ENCODE measurements around the gene MAPKAP1.
"Not testable (repeated sequence)": the region's sequence is repeated elsewhere in the genome, so short reads cannot be mapped to it uniquely, and the experiment has no call there.

Gene MAPKAP1

DNA sequence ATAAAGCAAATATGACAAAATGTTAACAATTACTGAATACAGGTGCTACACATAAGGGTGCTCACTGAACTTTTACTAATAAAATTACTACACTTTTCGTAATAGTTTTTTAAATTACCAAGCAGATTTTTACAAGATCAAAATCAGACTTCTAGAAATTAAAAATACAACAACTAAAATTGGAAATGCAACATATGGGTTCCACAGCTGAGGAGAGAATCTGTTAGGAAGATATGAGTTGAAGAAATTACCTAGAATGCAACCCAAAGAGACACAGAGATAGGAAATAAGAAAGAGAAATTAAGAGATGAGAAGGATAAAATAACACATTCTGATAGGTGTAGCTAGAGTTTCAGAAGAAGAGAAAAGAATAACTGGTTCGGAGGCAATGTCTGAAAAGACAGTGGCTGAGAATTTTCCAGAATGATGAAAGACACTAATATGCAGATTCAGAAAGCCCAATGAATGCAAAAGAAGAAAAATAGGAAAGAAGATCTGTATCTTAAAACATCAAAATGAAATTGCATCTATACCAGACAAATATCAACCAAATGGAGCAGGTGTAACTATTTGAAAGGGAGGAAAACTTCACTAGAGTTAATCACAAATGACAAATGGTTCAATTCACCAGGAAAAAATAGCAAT is 95.8 kb downstream of the MAPKAP1 start:
- in situ Hi-C loops (cut with MboI; ENCODE audit: low sequenced_read_pairs), result no loop called here

DNA sequence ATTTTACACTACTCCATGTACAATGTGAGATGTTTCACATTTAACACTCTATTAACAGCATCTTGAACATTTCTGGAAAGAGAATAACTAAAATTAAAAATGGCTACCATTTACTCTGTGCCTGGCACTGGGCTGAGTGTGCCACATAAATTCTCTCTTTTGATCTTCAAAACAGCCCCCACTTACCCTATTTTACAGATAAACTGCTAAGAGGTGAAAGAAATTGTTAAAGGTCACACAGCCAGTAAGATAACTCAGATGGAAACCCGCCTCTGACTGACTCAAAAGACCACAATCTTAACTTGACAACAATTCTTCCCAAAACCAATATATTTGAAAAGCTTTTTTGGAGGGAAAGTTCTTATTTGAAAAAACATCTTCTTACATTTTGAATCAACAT is 97.3 kb downstream of the MAPKAP1 start:
- in situ Hi-C loops (cut with MboI; ENCODE audit: low sequenced_read_pairs), result no loop called here

DNA sequence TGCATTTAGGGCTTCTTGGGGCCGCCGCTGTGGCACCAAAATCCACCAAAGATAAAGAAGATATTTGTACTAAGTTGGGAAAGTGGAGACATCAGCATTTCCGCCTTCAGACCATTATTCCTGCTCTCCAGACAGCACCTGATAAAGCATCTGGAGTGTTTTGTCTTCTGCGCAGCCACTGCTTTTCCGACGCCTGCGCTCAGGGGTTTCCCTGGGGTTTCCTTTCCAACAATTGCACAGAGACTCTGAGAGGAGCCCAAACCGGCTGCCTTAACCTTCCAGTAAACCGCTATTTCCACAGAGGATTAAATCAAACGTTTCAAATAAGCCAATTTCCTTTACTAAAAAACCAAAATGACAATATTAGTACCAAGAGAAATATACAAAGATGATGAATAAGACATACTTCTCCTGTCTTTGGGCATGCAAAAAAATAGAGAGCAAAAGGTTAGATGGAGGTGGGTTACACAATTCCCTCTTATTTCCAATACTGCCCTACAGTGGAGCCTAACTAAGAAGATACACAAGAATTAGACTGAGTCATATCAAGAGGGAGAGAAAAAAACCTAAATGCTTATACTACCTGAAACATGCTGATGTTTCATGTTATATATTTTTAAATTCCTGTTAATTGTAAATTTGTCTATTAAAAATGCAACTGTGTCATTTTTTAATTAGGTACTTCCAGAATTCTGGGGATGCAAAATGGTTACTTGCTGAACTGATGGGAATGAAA is 98.4 kb downstream of the MAPKAP1 start:
- in situ Hi-C loops (cut with MboI; ENCODE audit: low sequenced_read_pairs), result no loop called here

DNA sequence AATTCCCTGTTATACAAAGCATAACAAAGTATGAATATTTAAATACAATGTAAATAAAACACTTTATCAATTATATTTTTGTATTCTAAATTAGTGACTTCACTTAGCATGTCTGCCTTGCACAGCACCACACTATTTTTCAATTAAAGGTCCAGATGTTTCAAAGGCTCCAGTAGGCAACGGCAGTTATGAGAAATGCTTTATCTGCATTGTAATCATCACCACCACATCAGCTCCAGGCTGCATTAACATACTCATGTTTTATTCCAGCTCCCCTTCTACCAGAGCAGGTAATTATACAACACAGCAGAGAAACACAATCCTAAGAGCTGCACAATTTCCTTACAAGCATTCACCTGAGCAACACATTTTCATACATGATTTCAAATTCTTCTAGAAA is 102.8 kb downstream of the MAPKAP1 start:
- in situ Hi-C loops (cut with MboI; ENCODE audit: low sequenced_read_pairs), result no loop called here

DNA sequence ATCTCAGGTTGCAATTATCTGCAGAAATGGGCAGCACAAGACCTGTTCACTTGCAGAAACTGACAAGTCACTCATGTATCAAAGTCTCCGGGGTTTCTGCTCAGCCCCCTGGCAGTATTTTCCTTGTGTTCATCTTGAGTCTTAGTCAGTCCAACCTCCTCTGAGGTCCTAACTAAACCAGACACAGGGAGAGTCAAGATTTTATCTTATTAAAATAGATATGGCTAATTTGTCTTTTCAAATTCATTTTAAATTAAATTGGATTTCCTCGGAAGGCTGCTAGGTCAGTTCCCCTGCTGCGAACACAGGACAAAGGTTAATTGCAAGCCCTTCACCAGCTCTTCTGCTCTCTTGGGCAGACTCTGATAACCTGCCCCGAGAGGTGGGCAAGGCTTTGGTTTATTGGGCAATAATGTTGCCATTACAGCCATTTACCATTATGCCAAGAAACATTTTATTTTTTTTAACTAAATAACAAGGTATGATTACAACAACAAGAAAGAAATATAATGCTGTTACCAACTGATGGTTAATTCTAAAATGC is 103.5 kb downstream of the MAPKAP1 start:
- in situ Hi-C loops (cut with MboI; ENCODE audit: low sequenced_read_pairs), result no loop called here

DNA sequence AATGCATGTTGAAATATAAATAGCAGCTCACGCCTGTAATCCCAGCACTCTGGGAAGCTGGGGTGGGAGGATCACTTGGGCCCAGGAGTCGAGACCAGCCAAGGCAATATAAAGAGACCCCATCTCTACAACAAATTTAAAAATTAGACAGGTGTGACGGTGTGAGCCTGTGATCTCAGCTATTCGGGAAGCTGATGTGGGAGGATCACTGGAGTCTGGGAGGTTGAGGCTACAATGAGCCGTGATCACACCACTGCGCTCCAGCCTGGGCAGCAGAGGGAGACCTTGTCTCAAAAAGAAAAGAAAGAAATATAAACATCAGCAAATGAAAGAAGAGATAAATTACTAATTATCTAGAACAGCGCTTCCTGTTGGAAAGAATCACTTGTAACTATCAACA is 105.0 kb downstream of the MAPKAP1 start:
- in situ Hi-C loops (cut with MboI; ENCODE audit: low sequenced_read_pairs), result no loop called here

DNA sequence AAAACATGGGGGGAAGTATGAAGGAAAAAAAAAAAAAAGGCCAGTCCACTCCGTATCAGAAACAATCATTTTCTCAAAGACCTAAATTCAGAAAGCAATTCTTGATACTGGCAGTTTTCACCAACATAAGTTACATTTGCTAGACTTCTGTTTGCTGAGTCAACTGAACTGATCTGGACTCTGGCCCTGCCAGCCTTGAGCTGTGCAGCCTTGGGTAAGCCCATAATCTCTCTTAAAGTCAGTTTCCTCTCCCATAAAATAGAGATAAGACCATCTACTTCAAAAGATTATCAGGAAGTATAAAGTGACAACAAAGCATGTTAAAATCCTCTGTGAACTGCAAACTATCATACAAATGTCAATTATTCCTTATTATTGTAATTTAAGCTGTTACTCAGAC is 106.8 kb downstream of the MAPKAP1 start:
- in situ Hi-C loops (cut with MboI; ENCODE audit: low sequenced_read_pairs), result no loop called here

DNA sequence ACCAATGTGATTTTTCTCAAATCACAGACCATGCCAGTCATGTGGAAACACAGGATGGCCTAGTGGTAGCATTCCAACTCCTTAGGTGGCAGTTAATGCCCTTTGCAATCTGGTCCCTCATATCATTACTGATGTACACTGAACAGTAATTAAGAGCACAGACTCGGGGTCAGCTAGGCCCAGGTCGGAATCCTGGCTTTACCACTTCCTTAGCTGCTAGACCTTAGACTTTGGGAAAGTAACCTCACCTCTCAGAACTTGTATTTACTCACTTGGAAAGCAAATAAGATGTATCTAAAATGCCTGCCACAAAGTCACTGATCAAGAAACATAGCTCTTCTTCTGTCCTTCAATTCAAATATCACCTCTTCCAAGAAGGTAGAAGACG is 112.8 kb downstream of the MAPKAP1 start:
- in situ Hi-C loops (cut with MboI; ENCODE audit: low sequenced_read_pairs), result no loop called here

DNA sequence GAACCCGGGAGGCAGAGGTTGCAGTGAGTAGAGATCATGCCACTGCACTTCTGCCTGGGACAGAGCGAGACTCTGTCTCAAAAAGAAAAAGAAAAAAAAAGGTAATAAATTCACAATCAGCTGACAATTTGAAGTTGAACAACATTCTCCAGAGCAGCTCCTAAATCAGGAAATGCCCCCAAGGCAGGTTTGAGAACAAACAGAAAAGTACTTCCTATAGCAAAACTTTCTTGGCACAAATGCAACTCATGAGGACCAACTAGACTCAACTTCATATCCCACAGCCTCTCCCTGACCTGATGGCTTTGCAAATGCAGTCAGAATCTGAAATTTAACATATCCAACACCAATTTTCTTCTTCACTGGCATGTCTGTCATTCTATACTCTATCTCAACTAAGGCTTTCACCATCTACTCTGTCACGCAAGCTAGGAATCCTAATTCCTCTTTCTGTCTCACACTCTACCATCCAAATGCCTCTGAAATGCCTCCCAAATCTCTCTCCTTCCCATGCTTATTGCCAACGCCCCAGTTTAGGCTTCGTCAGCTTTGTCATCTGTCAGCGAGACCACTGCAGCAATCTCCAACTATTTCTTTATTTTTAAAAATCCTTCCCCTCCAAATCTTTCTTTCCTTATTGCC is 113.3 kb downstream of the MAPKAP1 start:
- in situ Hi-C loops (cut with MboI; ENCODE audit: low sequenced_read_pairs), result no loop called here

DNA sequence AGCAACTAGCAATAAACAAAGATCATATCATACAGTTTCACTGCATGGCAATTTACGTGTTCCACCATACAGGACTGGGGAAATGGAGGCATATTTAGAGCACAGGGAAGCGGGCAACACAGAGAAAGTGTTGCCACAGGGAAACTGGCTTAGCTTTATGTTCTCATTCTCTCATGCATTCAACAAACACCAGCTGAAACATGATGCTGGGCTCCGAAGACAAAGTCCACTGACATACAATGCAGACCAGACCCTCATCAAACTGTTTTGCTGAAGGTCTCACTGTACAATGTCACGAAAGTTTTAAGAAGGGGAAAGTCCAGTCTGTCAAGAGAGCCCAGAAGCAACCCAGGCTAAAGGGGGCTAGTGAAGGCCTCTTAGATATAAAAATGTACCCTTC is 115.1 kb downstream of the MAPKAP1 start:
- in situ Hi-C loops (cut with MboI; ENCODE audit: low sequenced_read_pairs), result no loop called here

DNA sequence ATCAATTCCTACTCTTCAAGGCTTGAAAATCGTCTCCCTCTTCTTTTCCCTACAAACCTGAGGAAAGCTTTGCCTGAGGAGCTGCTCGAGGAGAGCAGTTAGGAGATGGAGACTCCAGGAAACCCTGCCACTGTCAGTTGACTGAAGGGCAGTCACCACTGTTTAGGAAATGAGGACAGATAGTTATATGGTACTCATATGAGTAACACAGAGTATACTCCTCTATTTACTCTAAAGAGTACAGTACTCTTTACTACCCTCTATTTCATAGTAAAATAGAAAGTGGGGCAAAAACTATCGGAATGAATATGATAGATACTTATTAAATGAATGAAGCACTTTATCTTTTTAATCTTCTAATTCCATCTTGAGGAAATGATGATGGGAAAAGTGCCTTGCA is 115.8 kb downstream of the MAPKAP1 start:
- in situ Hi-C loops (cut with MboI; ENCODE audit: low sequenced_read_pairs), result no loop called here

DNA sequence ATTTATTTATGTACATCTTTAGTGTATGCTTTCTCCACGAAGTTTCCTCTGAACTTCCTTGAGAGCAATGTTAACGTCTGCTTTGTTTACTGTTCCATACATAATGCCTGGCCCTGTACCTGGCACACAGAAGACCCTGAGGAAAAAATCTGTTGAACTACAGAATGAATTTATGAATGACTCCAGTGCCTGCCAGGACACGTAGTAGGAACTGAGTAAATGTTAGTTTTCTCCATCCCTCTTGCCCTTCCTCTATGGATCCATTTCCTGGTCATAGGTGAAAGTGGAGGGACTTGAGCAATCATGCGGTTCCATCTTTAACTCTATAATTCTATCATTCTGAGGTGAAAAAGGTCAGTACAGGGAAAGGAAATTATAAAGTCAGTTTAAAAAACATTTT is 117.7 kb downstream of the MAPKAP1 start:
- in situ Hi-C loops (cut with MboI; ENCODE audit: low sequenced_read_pairs), result no loop called here

DNA sequence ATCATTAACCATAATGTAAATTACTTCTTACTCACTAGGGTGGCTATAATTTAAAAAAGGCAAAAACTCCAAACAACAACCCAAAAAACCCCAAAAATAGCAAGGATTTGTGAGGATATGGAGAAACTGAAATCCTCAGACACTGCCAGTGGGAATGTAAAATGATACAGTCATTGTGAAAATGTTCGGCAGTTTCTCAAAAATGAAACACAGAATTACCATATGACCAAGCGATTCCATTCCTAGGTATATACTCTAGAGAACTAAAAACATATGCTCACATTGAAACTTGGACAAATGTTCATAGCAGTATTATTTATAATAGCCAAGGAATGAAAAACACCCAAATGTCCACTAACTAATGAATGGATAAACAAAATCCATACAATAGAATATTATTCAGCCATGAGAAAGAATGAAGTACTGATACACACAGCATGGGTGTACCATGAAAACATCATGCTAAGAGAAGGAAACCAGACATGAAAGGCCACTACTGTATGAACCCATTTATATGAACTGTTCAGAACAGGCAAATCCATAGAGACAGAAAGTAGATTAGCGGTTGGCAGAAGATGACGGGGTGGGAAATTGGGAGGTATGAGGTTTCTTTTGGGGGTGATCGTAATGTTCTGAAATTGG is 119.1 kb downstream of the MAPKAP1 start:
- in situ Hi-C loops (cut with MboI; ENCODE audit: low sequenced_read_pairs), result no loop called here

DNA sequence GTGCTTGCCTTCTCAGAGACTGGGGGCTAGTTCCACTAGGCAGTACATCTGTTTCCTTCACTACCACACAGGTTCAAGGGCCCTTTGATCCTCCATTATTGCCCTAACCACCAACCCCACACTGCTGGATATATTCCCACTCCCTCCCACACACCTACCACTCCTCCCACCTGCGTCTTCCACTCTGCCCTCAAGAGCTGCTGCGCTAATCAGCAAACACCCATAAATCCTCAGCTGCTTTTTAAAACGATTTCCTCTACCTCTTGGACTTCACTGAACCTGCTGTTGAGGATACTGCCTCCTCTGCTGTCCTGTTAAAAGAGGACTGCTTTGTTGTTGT is 120.9 kb downstream of the MAPKAP1 start:
- in situ Hi-C loops (cut with MboI; ENCODE audit: low sequenced_read_pairs), result no loop called here

DNA sequence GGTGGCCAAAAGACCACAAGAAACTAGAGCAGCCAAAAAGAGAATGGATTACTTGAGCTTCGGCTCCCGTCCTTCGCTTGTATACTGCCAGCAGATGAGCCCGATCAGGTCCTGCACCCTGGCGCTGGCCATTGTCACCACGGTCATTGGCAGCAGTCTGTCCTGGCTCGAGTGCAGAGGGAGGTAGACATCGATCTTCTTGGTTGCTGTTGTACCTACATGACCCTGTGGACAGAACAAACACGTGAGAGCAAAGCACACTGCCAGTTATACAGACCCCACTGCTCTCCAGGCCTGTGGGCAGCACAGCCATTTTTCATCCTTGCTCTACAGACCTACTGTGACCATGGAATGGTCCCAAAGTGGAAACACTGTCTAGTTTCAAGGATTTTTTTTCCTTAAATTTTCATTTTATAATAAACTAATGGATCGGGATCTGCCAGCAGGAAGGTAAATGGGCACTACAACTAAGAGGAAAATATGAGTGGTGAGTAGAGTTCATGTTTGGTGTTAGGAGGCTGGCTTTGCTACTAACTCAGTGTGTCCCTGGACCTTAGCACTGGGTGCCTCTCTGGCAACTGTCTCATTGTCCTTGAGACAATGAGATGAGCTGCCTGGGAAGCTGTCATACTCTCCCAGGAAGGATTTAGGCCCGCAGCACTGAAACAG is 121.4 kb downstream of the MAPKAP1 start:
- in situ Hi-C loops (cut with MboI; ENCODE audit: low sequenced_read_pairs), result no loop called here

DNA sequence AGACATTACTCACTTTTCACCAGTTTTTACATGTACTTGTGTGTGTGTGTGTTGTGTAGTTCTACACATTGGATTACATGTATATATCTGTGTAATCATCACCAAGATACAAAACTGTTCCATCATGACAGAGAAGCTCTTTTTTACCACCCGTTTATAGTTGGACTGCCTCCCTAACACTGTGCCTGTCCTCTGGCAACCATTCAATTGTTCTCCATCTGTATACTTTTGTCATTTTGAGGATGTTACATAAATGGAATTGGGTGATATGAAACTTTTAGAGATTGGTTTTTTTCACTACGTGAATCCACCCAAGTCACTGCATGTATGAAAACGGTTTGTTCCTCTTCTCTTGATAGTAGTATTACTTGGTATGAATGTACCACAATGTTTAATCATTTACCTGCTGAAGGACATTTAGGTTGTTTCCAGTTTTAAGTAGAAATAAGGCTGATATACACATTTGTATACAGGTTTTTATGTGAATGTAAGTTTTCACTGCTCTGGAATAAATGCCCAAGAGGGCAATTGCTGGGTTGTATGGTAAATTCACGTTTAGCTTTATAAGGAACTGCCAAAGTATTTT is 126.2 kb downstream of the MAPKAP1 start:
- in situ Hi-C loops (cut with MboI; ENCODE audit: low sequenced_read_pairs), result no loop called here

DNA sequence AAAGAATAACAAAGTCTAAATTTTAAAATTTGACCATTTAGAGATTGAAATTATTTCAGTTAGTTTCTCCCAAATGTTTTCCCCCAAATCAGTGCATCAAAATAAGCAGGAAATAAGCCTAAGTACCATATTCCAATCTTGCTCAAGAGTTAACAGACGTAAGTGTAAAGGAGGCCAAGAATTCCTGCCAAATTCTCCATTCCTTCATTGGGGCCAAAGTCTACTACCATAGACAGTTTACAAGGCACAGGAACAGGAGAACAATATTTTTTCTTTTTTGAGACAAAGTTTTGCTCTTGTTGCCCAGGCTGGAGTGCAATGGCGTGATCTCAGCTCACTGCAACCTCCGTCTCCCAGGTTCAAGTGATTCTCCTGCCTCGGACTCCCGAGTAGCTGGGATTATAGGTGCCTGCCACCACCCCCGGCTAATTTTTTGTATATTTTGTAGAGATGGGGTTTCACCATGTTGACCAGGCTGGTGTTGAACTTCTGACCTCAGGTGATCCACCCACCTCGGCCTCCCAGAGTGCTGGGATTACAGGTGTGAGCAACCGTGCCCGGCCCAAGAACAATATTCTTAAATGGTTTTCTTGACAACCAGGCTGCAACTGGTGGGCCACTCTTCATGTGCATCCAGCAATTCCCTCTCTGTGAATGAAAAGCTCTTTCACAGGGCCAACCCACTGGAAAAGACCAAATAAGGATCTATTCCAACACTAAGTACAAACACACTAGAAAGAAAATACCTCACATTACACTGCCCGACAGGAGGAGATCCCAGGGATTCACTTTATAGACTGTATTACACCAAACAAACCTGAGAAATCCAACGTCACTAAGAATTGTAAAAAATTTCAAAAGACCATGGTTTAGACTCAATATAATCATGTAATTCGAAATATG is 127.7 kb downstream of the MAPKAP1 start:
- in situ Hi-C loops (cut with MboI; ENCODE audit: low sequenced_read_pairs), result no loop called here

DNA sequence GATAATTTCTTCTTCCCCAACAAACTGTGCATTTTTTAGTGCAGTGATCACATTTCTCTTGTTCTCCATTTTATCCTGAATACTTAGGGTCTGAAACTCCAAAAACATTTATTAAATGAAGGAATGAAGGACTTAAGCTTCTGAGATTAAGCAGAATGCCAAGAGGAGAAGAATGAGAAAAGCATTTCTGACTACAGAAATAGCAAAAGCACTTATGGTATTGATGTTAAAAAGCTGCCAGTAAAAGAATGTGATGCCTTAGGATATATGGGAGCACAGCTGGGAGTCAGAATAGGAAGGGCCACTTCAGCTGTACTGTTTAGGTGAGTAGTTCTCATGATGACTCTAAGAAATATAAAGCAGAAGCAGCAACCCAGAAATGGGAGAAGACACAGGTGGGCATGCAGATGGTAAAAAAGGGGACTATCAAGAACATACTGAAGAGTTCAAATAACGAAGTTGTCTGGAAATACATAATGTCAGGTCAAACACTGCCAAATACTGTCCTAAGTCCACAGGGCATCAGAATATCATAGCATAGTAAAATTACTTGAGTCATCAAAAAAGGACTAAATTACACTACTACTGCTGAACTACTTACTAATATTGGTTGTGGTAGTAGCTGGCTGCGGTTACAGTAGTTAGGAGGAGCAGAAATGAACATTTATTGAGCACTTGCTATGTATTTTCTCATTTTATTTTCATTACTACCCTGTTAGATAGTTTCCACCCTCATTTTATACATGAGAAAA is 132.7 kb downstream of the MAPKAP1 start:
- in situ Hi-C loops (cut with MboI; ENCODE audit: low sequenced_read_pairs), result no loop called here

DNA sequence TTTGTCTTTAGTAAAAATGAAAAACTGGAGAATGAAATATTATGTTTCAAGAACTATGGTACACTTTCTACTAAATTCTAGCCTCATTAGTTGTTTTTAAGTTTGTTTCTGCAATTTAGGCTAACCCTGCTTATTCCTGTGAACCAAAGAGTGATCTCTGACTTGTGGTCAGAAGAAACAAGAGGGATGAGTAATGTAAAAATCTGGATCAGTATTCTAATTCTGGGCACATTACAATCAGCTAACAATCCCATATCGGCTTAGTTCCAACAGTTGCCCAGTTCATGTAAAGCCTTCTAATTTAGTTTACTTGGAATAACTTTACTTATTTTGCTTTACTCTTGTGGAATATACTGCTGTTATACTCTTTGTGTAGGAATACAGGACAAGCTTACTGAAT is 134.5 kb downstream of the MAPKAP1 start:
- in situ Hi-C loops (cut with MboI; ENCODE audit: low sequenced_read_pairs), result not testable (repeated sequence)

Data from HL-60/S4 treated with retinoic acid at 250 ng/mL for 4 days and 3 days (cell line).